Measurements from ENCODE around the gene CTRB1.

The CTRB1 gene

GRCh38 chr16:75264457-75264998 is 45.7 kb downstream of the CTRB1 start:
- no peak overlapping the region for H3K27ac ChIP-seq
- no peaks in the 10 kb centered on the region for H3K36me3 ChIP-seq
- TF ChIP-seq, protein P1, sequence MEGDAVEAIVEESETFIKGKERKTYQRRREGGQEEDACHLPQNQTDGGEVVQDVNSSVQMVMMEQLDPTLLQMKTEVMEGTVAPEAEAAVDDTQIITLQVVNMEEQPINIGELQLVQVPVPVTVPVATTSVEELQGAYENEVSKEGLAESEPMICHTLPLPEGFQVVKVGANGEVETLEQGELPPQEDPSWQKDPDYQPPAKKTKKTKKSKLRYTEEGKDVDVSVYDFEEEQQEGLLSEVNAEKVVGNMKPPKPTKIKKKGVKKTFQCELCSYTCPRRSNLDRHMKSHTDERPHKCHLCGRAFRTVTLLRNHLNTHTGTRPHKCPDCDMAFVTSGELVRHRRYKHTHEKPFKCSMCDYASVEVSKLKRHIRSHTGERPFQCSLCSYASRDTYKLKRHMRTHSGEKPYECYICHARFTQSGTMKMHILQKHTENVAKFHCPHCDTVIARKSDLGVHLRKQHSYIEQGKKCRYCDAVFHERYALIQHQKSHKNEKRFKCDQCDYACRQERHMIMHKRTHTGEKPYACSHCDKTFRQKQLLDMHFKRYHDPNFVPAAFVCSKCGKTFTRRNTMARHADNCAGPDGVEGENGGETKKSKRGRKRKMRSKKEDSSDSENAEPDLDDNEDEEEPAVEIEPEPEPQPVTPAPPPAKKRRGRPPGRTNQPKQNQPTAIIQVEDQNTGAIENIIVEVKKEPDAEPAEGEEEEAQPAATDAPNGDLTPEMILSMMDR (IDR thresholded peaks at IDR 0.05): no peak
- no peaks in the 10 kb centered on the region for H3K9me3 ChIP-seq
- H3K4me3 ChIP-seq (ENCODE audit: low read depth in 1 of 2, low read length in 1 of 2): no peak overlapping the region
- peaks cover 97% of the 10 kb centered on the region for H3K27me3 ChIP-seq
- peaks cover 4 to 6% of the 10 kb centered on the region in 2 experiments for H3K4me1 ChIP-seq (ENCODE audit: control insufficient read depth in 1 of 2, insufficient read depth in 1 of 2, low read depth in 1 of 2, low read length in 1 of 2)

DNA sequence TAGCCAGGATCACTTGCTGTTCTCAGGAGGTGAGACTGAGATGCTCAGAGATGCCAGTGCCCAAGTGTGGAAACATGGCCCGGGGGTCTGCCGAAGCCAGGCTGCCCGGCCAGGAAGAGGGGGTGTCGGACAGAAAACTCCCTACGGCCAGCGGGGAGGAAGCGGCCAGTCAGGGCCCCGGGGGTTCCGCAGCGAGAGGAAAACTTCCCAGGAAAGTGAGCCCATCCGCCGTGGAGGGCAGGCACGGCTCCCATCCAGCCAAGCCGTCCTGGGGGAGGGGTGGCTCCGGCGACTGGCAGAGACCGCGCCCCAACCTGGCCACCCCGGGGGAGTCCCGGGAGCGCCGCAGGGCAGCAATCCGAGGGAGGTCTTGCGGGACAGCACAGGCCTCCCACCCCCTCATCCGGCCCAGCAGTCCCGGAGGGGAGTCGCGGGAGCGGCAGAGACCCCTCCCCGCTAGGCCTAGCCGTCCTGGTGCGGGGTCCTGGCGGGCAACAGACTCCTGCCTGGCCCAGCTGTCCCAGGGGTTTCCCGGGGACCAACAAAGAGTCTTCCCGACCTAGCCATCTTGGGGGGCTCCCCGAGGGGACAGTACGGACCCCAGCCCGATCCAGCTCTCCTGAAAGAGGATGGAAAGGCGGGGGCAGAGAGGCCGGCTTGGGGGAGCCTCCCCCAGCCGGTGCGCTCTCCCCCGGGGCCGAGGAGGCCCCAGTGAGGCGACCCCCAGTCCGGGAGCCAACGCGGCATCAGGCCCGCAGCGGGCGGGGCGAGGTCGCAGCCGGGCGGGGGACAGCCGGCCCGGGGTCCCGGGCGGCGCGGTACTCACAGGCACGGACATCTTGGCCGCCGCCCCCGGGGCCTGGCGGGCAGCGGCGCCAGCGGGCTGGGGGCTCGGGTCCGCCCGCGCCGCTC is 46.5 kb downstream of the CTRB1 start:
- Histone ChIP-seq H3K27me3 (peaks cover 97% of the 10 kb centered on the region), H3K27ac (no peak overlapping the region), H3K36me3 (no peaks in the 10 kb centered on the region), H3K9me3 (no peaks in the 10 kb centered on the region), H3K4me3 (ENCODE audit: low read depth in 1 of 2, low read length in 1 of 2) (peak overlapping the region; percentile 39 to 53), H3K4me1 (ENCODE audit: control insufficient read depth in 1 of 2, insufficient read depth in 1 of 2, low read depth in 1 of 2, low read length in 1 of 2) (peaks cover 4 to 6% of the 10 kb centered on the region in 2 experiments)
- TF ChIP-seq, protein P1 (IDR thresholded peaks at IDR 0.05): no peak

DNA sequence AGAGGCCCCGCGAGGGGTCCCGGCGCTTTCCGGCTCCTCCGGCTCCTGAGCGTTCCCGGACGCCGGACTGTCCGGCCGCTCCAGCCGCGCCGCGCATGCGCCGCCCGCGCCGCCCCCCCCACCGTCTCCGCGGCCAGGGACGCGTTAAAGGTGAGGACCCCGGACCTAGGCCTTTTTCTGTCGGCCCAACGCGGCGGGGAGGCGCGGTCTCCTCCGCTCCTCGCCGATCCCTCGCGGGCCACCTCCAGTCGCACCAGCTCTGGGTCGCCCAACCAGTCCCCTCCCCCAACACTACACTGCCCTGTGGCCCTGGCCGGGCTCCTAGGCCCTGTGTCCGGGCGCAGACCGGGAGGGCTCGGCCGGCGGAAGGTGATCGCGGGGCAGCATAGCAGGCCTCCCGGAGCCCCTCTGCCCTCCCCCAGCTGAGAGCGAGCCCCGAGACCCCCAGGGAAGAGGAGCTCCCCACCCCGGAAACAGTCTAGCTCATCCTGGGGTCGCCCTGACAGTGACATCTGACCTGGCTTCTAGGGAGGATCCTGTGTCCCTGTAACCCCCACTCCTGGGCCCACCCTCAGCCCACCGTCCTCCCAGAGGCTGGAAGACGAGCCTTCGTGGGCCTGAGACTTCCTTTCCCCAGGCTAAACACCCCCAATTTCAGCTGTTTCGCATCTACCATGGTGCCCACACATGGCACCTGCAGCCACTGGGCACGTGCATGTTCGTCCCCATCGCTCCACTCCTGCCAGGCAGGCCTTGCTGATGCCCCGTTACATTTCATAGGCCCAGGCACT is 47.3 kb downstream of the CTRB1 start:
- H3K36me3 ChIP-seq: no peaks in the 10 kb centered on the region
- no peak overlapping the region for H3K27ac ChIP-seq
- peaks cover 94% of the 10 kb centered on the region for H3K27me3 ChIP-seq
- H3K9me3 ChIP-seq: no peaks in the 10 kb centered on the region
- peaks cover 4 to 6% of the 10 kb centered on the region in 2 experiments for H3K4me1 ChIP-seq (ENCODE audit: control insufficient read depth in 1 of 2, insufficient read depth in 1 of 2, low read depth in 1 of 2, low read length in 1 of 2)
- TF ChIP-seq, protein P1 (IDR thresholded peaks at IDR 0.05): no peak
- peak overlapping the region; percentile 39 to 53 for H3K4me3 ChIP-seq (ENCODE audit: low read depth in 1 of 2, low read length in 1 of 2)

GRCh38 chr16:75266738-75267630 is 48.2 kb downstream of the CTRB1 start:
- H3K4me1 ChIP-seq (ENCODE audit: control insufficient read depth in 1 of 2, insufficient read depth in 1 of 2, low read depth in 1 of 2, low read length in 1 of 2): peaks cover 7 to 9% of the 10 kb centered on the region in 2 experiments
- peaks cover 94% of the 10 kb centered on the region for H3K27me3 ChIP-seq
- no peak overlapping the region for H3K4me3 ChIP-seq (ENCODE audit: low read depth in 1 of 2, low read length in 1 of 2)
- no peak overlapping the region for H3K27ac ChIP-seq
- no peaks in the 10 kb centered on the region for H3K36me3 ChIP-seq
- no peaks in the 10 kb centered on the region for H3K9me3 ChIP-seq
- TF ChIP-seq, protein P1 (IDR thresholded peaks at IDR 0.05): no peak
